Measurements from ENCODE around the gene DEFB132. TPM values are rescaled to one million over a fixed set of nuclear protein-coding genes. Genes with fewer than 3 reads are reported as not detected.
"Not testable (repeated sequence)": the region's sequence is repeated elsewhere in the genome, so short reads cannot be mapped to it uniquely, and the experiment has no call there.

The DEFB132 gene, protein sequence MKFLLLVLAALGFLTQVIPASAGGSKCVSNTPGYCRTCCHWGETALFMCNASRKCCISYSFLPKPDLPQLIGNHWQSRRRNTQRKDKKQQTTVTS
- polyA plus RNA-seq (2013, experiment 1 of 2), result not detected
- polyA plus RNA-seq (2013, experiment 2 of 2), result not detected

- 93% methylated on average over 7 of the region's 7 CpGs for WGBS
- Histone ChIP-seq H3K36me3 (ENCODE audit: insufficient read depth, low read length) (no peaks in the 10 kb centered on the region), H3K4me3 (ENCODE audit: low read length) (no peak within 1 kb of the TSS), H3K27ac (ENCODE audit: low read depth, low read length) (no peak within 1 kb of the TSS), H3K9ac (ENCODE audit: low read depth, low read length) (no peak within 1 kb of the TSS), H3K27me3 (ENCODE audit: insufficient read depth, low read length) (peaks cover 88% of the 10 kb centered on the region), H3K4me1 (ENCODE audit: insufficient read depth, low read length) (no peaks in the 10 kb centered on the region), H3K9me3 (ENCODE audit: insufficient read depth, low read depth, low read length) (no peaks in the 10 kb centered on the region)
Observed at GRCh38 chr20:257419-257818, at the start of gene DEFB132. DEFB132 (plus strand) TSS chr20:257724; CDS start chr20:257779, 55 bp downstream.

DNA sequence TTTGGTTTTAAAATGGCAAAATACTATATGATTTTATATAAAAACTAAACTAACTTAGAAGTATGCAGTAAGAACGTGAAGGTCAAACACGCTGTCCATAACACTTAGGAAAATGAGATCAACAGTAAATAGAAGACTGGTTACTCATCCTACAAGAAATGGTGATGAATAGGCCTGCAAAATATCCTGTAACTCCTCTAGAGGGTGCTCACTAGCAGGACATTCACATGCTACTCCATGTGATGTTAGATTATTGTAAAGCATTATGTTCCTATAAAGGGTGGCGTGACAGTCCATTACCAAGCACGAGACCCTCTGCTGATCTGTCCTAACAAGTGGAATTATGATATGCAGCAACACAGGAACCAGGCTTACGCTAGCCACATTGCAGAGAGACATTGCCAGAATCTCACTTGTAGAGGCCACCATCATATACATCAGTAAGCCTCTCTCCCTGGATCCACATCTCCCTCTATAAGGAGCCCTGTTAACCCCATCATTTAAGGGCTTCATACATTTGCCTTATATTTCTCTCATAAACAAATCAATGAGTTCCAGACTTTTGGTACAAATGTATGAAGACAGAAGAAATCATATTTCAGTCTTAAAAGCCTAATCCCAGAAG, 48.5 kb upstream of the DEFB132 start:
- Histone ChIP-seq H3K36me3 (ENCODE audit: insufficient read depth, low read length) (no peaks in the 10 kb centered on the region), H3K4me1 (ENCODE audit: insufficient read depth, low read length) (no peaks in the 10 kb centered on the region), H3K27ac (ENCODE audit: low read depth, low read length) (no peak overlapping the region), H3K9me3 (ENCODE audit: insufficient read depth, low read depth, low read length) (no peaks in the 10 kb centered on the region), H3K9ac (ENCODE audit: low read depth, low read length) (no peak overlapping the region), H3K4me3 (ENCODE audit: low read length) (no peak overlapping the region), H3K27me3 (ENCODE audit: insufficient read depth, low read length) (peaks cover 83% of the 10 kb centered on the region)
- WGBS, result 63% methylated on average over 4 of the region's 5 CpGs

DNA sequence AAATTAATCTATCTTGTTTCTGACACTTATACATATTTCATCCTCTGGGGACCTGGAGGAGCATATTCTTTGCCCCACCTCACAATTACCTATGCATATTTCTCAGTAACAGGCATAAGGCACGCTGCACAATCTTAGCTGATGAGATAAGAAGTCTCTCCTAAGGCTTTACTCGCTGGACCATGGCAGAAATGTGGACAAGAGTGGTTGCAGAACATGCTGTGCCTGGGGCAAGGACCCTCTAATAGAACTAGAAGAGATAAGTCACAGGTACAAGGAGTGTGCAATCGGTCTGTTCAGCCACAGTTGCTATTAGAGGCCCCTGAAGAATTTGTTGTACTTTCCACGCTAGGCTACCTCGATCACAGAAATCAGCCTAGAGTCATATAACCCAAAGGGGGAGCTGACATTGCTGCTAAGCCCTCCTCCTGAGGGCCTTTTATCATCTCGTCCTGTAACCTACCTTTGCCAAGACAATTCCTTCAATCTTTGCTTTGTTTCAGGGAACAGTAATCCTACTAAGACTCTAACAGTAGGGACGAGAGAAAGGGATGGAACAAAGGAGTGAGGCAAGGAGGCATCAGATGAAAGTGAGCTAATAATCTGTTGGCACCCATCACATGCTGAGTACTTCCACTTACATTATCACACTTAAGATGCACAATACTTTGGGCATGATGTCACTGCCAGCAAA, 46.6 kb upstream of the DEFB132 start:
- no peaks in the 10 kb centered on the region for H3K9me3 ChIP-seq (ENCODE audit: insufficient read depth, low read depth, low read length)
- no peaks in the 10 kb centered on the region for H3K36me3 ChIP-seq (ENCODE audit: insufficient read depth, low read length)
- no peak overlapping the region for H3K27ac ChIP-seq (ENCODE audit: low read depth, low read length)
- H3K4me1 ChIP-seq (ENCODE audit: insufficient read depth, low read length), result no peaks in the 10 kb centered on the region
- peaks cover 82% of the 10 kb centered on the region for H3K27me3 ChIP-seq (ENCODE audit: insufficient read depth, low read length)
- 71% methylated on average over 6 of the region's 7 CpGs for WGBS
- H3K9ac ChIP-seq (ENCODE audit: low read depth, low read length), result no peak overlapping the region
- H3K4me3 ChIP-seq (ENCODE audit: low read length), result no peak overlapping the region

GRCh38 chr20:214383-214782, 43.1 kb upstream of the DEFB132 start:
- 90% methylated on average over 2 of the region's 2 CpGs for WGBS
- H3K9me3 ChIP-seq (ENCODE audit: insufficient read depth, low read depth, low read length), result no peaks in the 10 kb centered on the region
- no peak overlapping the region for H3K4me3 ChIP-seq (ENCODE audit: low read length)
- peaks cover 79% of the 10 kb centered on the region for H3K27me3 ChIP-seq (ENCODE audit: insufficient read depth, low read length)
- H3K36me3 ChIP-seq (ENCODE audit: insufficient read depth, low read length), result no peaks in the 10 kb centered on the region
- no peaks in the 10 kb centered on the region for H3K4me1 ChIP-seq (ENCODE audit: insufficient read depth, low read length)
- no peak overlapping the region for H3K27ac ChIP-seq (ENCODE audit: low read depth, low read length)
- no peak overlapping the region for H3K9ac ChIP-seq (ENCODE audit: low read depth, low read length)

DNA sequence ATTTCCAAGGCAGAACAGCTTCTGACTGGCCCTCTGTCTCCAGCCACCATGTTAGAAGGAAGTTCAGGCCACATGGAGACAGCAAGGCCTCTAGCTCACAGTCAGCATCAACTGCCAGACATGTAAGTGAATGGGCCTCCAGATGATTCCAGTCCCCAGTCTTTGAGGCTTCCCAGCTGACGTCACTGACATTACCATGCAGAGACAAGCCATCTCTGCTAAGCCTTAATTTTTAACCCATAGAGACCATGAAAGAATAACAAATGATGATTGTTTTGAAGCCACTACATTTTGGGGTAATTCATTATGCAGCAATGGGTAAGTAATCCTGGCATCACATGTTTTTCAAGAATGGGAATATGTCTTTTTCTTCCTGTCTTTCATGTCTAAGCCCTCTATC, 41.7 kb upstream of the DEFB132 start:
- Histone ChIP-seq H3K36me3 (ENCODE audit: insufficient read depth, low read length) (no peaks in the 10 kb centered on the region), H3K4me3 (ENCODE audit: low read length) (no peak overlapping the region), H3K27ac (ENCODE audit: low read depth, low read length) (no peak overlapping the region), H3K9me3 (ENCODE audit: insufficient read depth, low read depth, low read length) (no peaks in the 10 kb centered on the region), H3K4me1 (ENCODE audit: insufficient read depth, low read length) (no peaks in the 10 kb centered on the region), H3K27me3 (ENCODE audit: insufficient read depth, low read length) (peaks cover 76% of the 10 kb centered on the region), H3K9ac (ENCODE audit: low read depth, low read length) (no peak overlapping the region)
- 86% methylated on average over 1 of the region's 1 CpG for WGBS

GRCh38 chr20:217266-217665, 40.3 kb upstream of the DEFB132 start:
- H3K36me3 ChIP-seq (ENCODE audit: insufficient read depth, low read length), result no peaks in the 10 kb centered on the region

DNA sequence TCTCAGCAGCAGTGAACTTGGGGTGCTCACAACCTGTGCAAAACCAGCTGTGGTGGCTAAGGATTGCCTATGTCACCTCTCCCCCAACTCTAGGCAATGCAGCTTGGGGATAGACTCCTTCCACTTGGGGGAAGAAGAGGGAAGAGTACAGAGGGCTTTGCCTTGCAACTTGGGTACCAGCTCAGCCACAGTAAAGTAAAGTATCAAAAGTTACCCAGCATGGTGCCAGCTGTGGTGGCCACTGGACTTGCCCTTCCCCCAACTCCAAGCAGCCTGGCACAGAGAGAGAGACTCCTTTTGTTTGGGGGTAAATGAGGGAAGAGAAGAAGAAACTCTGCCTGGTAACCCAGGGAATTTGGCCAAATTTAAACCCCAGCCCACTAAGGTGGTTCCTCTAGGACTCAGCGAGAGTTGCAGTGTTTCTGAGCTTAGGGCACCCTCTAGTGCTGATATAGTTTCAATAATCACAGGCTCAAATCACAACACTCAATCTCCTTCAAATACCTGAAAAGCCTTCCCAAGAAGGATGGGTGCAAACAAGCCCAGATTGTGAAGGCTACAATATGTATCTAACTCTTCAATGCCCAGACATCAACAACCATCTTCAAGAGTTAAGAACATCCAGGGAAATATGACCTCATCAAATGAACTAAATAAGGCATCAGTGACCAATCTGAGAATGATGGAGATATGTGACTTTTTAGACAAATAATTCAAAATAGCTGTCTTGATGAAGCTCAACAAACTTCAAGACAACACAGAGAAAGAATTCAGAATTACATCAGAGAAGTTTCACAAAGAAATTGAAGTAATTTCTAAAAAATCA, 38.0 kb upstream of the DEFB132 start:
- 5% methylated on average over 1 of the region's 1 CpG for WGBS

More at GRCh38 chr20:217266-217665, 40.3 kb upstream of the DEFB132 start:
- no peaks in the 10 kb centered on the region for H3K9me3 ChIP-seq (ENCODE audit: insufficient read depth, low read depth, low read length)
- no peak overlapping the region for H3K4me3 ChIP-seq (ENCODE audit: low read length)
- no CpG with 5 or more reads among the region's 1 CpG for WGBS
- H3K4me1 ChIP-seq (ENCODE audit: insufficient read depth, low read length), result no peaks in the 10 kb centered on the region
- H3K27ac ChIP-seq (ENCODE audit: low read depth, low read length), result no peak overlapping the region
- H3K9ac ChIP-seq (ENCODE audit: low read depth, low read length), result no peak overlapping the region
- H3K27me3 ChIP-seq (ENCODE audit: insufficient read depth, low read length), result peaks cover 71% of the 10 kb centered on the region

DNA sequence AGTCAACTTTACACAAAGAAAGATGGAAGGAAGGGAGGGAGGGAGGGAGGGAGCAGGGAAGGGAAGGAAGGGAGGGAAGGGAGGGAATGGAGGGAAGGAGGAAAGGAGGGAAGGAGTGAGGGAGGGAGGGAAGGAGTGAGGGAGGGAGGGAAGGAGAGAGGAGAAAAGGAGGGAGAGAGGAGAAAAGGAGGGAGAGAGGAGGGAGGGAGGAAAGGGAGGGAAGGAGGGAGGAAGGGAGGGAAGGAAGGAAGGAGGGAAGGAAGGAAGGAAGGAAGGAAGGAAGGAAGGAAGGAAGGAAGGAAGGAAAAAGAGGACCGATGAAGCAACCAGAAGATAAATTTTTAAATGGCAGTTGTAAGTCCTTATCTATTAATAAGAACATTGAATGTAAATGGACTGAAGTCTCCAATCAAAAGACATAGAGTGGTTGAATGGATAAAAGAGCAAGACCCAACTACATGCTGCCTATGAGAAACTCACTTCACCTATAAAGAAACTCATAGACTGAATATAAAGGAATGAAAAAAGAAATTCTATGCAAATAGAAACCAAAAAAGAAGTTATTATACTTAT, 36.2 kb upstream of the DEFB132 start:
- H3K27me3 ChIP-seq (ENCODE audit: insufficient read depth, low read length), result peaks cover 65% of the 10 kb centered on the region
- H3K9me3 ChIP-seq (ENCODE audit: insufficient read depth, low read depth, low read length), result no peaks in the 10 kb centered on the region
- no peaks in the 10 kb centered on the region for H3K36me3 ChIP-seq (ENCODE audit: insufficient read depth, low read length)
- no peak overlapping the region for H3K27ac ChIP-seq (ENCODE audit: low read depth, low read length)
- H3K9ac ChIP-seq (ENCODE audit: low read depth, low read length), result no peak overlapping the region
- H3K4me1 ChIP-seq (ENCODE audit: insufficient read depth, low read length), result no peaks in the 10 kb centered on the region
- no peak overlapping the region for H3K4me3 ChIP-seq (ENCODE audit: low read length)
- 82% methylated on average over 1 of the region's 1 CpG for WGBS

More for the DNA sequence above, 38.0 kb upstream of the DEFB132 start:
- Histone ChIP-seq H3K9ac (ENCODE audit: low read depth, low read length) (no peak overlapping the region), H3K36me3 (ENCODE audit: insufficient read depth, low read length) (no peaks in the 10 kb centered on the region), H3K9me3 (ENCODE audit: insufficient read depth, low read depth, low read length) (no peaks in the 10 kb centered on the region), H3K27me3 (ENCODE audit: insufficient read depth, low read length) (peaks cover 72% of the 10 kb centered on the region), H3K27ac (ENCODE audit: low read depth, low read length) (no peak overlapping the region), H3K4me3 (ENCODE audit: low read length) (no peak overlapping the region), H3K4me1 (ENCODE audit: insufficient read depth, low read length) (no peaks in the 10 kb centered on the region)

DNA sequence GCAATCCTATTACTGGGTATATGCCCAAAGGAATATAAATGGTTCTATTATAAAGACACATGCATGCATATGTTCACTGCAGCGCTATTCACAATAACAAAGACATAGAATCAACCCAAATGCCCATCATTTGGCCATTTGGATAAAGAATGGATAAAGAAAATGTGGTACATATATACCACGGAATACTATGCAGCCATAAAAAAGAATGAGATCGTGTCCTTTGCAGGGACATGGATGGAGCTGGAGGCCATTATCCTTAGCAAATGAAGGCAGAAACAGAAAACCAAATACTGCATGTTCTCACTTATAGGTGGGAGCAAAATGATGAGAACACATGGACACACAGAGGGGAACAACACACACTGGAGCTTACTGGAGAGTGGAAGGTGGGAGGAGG, 31.6 kb upstream of the DEFB132 start:
- H3K4me1 ChIP-seq (ENCODE audit: insufficient read depth, low read length); H3K27ac ChIP-seq (ENCODE audit: low read depth, low read length); H3K36me3 ChIP-seq (ENCODE audit: insufficient read depth, low read length); H3K4me3 ChIP-seq (ENCODE audit: low read length); H3K9me3 ChIP-seq (ENCODE audit: insufficient read depth, low read depth, low read length); H3K9ac ChIP-seq (ENCODE audit: low read depth, low read length): not testable (repeated sequence)
- H3K27me3 ChIP-seq (ENCODE audit: insufficient read depth, low read length), result peaks cover 44% of the 10 kb centered on the region
- WGBS, result 88% methylated on average over 2 of the region's 3 CpGs

- H3K9ac ChIP-seq (ENCODE audit: low read depth, low read length), result no peak within 1 kb of the TSS
- no peak within 1 kb of the TSS for H3K4me3 ChIP-seq (ENCODE audit: low read length)
- no peak within 1 kb of the TSS for H3K27ac ChIP-seq (ENCODE audit: low read depth, low read length)
- 90% methylated on average over 3 of the region's 3 CpGs for WGBS
- no peaks in the 10 kb centered on the region for H3K9me3 ChIP-seq (ENCODE audit: insufficient read depth, low read depth, low read length)
- H3K27me3 ChIP-seq (ENCODE audit: insufficient read depth, low read length), result peaks cover 38% of the 10 kb centered on the region
- no peaks in the 10 kb centered on the region for H3K4me1 ChIP-seq (ENCODE audit: insufficient read depth, low read length)
- H3K36me3 ChIP-seq (ENCODE audit: insufficient read depth, low read length), result no peaks in the 10 kb centered on the region
Observed at GRCh38 chr20:226958-227357, 30.6 kb upstream of the DEFB132 start, which contains the start of gene DEFB129. DEFB129 (plus strand) TSS chr20:227258; CDS start chr20:227289, 31 bp downstream.
